HepG2 (cell line): ENCODE results near the gene PPIP5K1. TPM values are rescaled to one million over a fixed set of nuclear protein-coding genes. Genes with fewer than 3 reads are reported as not detected.

ENCODE experiments used
- ATAC-seq: fragments of 200-7000 bp; cut with Tn5 transposase; 3 replicates; pipeline ENCODE4 v1.9.1; 2020; ENCODE audit warnings: mild to moderate bottlenecking, moderate library complexity
- BruUV-seq: library from RNA; stranded (reverse); fragments of 400-500 nt; replicated peaks from 2 replicates; lab custom pipeline; 2021; lab: Mats Ljungman, UMichigan
- CTCF ChIA-PET: fragments of 300-600 bp; formaldehyde crosslinking; extraction: SDS; loops from one replicate; lab custom pipeline; 2021; ENCODE audit warnings: low total read pairs, inconsistent platforms, low intra/inter-chr PET ratio; lab: Yijun Ruan, JAX
- POLR2A ChIA-PET: fragments of 350-600 bp; sonication (Branson Sonifier 250); formaldehyde crosslinking; loops from one replicate; lab custom pipeline; 2020; ENCODE audit warnings: antibody characterized with exemption, inconsistent platforms; lab: Yijun Ruan, JAX
- DNase-seq: peaks from one replicate; pipeline ENCODE4 v3.0.0-alpha.2; 2015; ENCODE audit warnings: low spot score
- FAIRE-seq: peaks from 3 replicates; lab custom pipeline; 2011; peaks lifted over from hg19 to GRCh38; lab: Jason Lieb, UNC
- H2AFZ ChIP-seq: one replicate; pipeline ENCODE4 v1.6.1; 2011; ENCODE audit warnings: low read length, inconsistent platforms
- H3K27ac ChIP-seq: fragments of 300-600 bp; 3 replicates; pipeline ENCODE4 v1.8.0; 2011; ENCODE audit warnings: mixed run types, mild to moderate bottlenecking, mixed read lengths, low read length, inconsistent platforms; ENCODE audit not compliant: insufficient read depth; ENCODE audit errors: extremely low read length
- H3K27me3 ChIP-seq, 2 experiments: fragments of 200-600 bp in 1 of 2; 2 replicates in 1 of 2; 3 replicates in 1 of 2; pipeline versions ENCODE4 v1.6.0 to v1.8.0; 2011; ENCODE audit warnings: low read length in 2 of 2, mild to moderate bottlenecking in 2 of 2, moderate library complexity in 2 of 2, inconsistent platforms in 1 of 2; ENCODE audit not compliant: insufficient read depth in 2 of 2, control insufficient read depth in 1 of 2
- H3K36me3 ChIP-seq, 2 experiments: fragments of 200-600 bp in 1 of 2; replicated peaks in 1 of 2; 2 replicates in 1 of 2; 3 replicates in 1 of 2; pipeline versions ENCODE4 v1.5.1 to v1.8.0; 2011; ENCODE audit warnings: low read length in 2 of 2, inconsistent platforms in 1 of 2; ENCODE audit not compliant: insufficient read depth in 2 of 2, control insufficient read depth in 1 of 2
- H3K4me1 ChIP-seq: 2 replicates; pipeline ENCODE4 v1.5.1; 2012; ENCODE audit warnings: low read length, inconsistent platforms; ENCODE audit not compliant: insufficient read depth
- H3K4me2 ChIP-seq: 2 replicates; pipeline ENCODE4 v1.6.0; 2011; ENCODE audit warnings: low read depth, low read length, inconsistent platforms
- H3K4me3 ChIP-seq, 3 experiments: fragments of 200-600 bp in 1 of 3; sonication (generic), shearing (Covaris generic) in 1 of 3; replicated peaks in 1 of 3; 2 replicates each; pipeline ENCODE4 v1.5.1; 2011 to 2016; ENCODE audit warnings: low read length in 3 of 3, inconsistent platforms in 2 of 3, low read depth in 2 of 3, mild to moderate bottlenecking in 2 of 3, control low read depth in 1 of 3, mixed read lengths in 1 of 3; ENCODE audit not compliant: insufficient read depth in 1 of 3
- H3K79me2 ChIP-seq: one replicate; pipeline ENCODE4 v1.6.1; 2011; ENCODE audit warnings: low read length, inconsistent platforms; ENCODE audit not compliant: insufficient read depth
- H3K9ac ChIP-seq: 2 replicates; pipeline ENCODE4 v1.6.0; 2011; ENCODE audit warnings: mild to moderate bottlenecking, low read depth, low read length, inconsistent platforms; ENCODE audit not compliant: insufficient read depth
- H3K9me3 ChIP-seq: 2 replicates; pipeline ENCODE4 v1.5.1; 2012; ENCODE audit warnings: mild to moderate bottlenecking, low read length
- H4K20me1 ChIP-seq: 2 replicates; pipeline ENCODE4 v1.6.0; 2011; ENCODE audit warnings: inconsistent platforms, mild to moderate bottlenecking, low read length, moderate library complexity; ENCODE audit not compliant: insufficient read depth
- LCORL ChIP-seq, 2 experiments: fragments of 450-650 bp in 1 of 2; sonication (generic) in 1 of 2; formaldehyde crosslinking in 1 of 2; IDR thresholded peaks; 2 replicates each; pipeline versions ENCODE4 v1.5.0 to v1.6.1; 2017 to 2020; ENCODE audit warnings: antibody characterized with exemption in 1 of 2, missing genetic modification reagents in 1 of 2
- NFYC ChIP-seq: IDR thresholded peaks from 2 replicates; pipeline ENCODE4 v1.6.1; 2016; ENCODE audit warnings: missing genetic modification reagents, missing compliant biosample characterization
- ZNF20 ChIP-seq: sonication (generic); formaldehyde crosslinking; IDR thresholded peaks from 2 replicates; pipeline ENCODE4 v1.4.0; 2020; ENCODE audit warnings: mild to moderate bottlenecking, moderate library complexity, missing genetic modification reagents
- ZNF850 ChIP-seq: sonication (generic); formaldehyde crosslinking; conservative IDR thresholded peaks from 2 replicates; pipeline ENCODE4 v1.9.0; 2021; ENCODE audit warnings: mild to moderate bottlenecking, missing genetic modification reagents
- WGBS: methylation state at CpG from one replicate; pipeline ENCODE4 v1.1.6; 2017; ENCODE audit warnings: low lambda C conversion rate; 5-methylcytosine and 5-hydroxymethylcytosine counted together
- in situ Hi-C: cut with HindIII; loops from 2 replicates; pipeline ENCODE4 v1.10.0; 2017; ENCODE audit warnings: low pct_unique_long_range_greater_than_20kb; ENCODE audit not compliant: extremely low pct_ligation_motif_present
- intact Hi-C: fragments of 100-400 bp; cut with micrococcal nuclease; formaldehyde crosslinking; loops from one replicate; pipeline ENCODE4 v1.10.0; 2022; ENCODE audit not compliant: unreplicated experiment
- polyA plus RNA-seq, 8 experiments: library from polyadenylated mRNA; depleted of rRNA in 3 of 8; stranded (reverse) in 7 of 8; unstranded in 1 of 8; fragments of >200 nt; fragmentation: Illumina TruSeq in 4 of 8; extraction: Trizol in 4 of 8; gene quantifications; 2 replicates each; pipeline versions ENCODE4 v1.2.1 to v1.2.3, GENCODE V29; 2011 to 2016; ENCODE audit warnings: low read depth in 4 of 8, missing spikeins in 1 of 8, mixed read lengths in 1 of 8; ENCODE audit not compliant: insufficient read depth in 1 of 8
- total RNA-seq, 5 experiments: library from RNA; depleted of rRNA; stranded (reverse); fragments of >200 nt; fragmentation: Illumina TruSeq; extraction: Trizol; gene quantifications; 2 replicates each; pipeline ENCODE4 v1.2.3, GENCODE V29; 2016; ENCODE audit warnings: low read depth in 1 of 5
- TF ChIP-seq, protein P1 (sequence below): sonication (generic); formaldehyde crosslinking; IDR thresholded peaks from 2 replicates; pipeline ENCODE4 v1.4.0; 2020; ENCODE audit warnings: missing genetic modification reagents

The PPIP5K1 gene
- total and polyA plus RNA-seq, 2 of the 13 experiments (the other 11 are each of a cell fraction or from before 2014, with no cell fraction given): 9.9 to 10.9 TPM

GRCh38 chr15:43509660-43510199 lies 80.3 kb downstream of the PPIP5K1 start:
- H2AFZ ChIP-seq: peak overlapping the region; percentile 44
- no TSS peak for BruUV-seq
- H3K36me3 ChIP-seq: no peaks in the 10 kb centered on the region
- in situ Hi-C loops (loop anchor here (10.0 kb wide), 1 partner anchor 265 kb away; the partner anchor contains the start of gene ELL3), intact Hi-C loops (loop anchor here (2.0 kb wide), 1 partner anchor 17 kb away; the partner anchor contains the start of gene TP53BP1)
- ATAC-seq (no peak), DNase-seq (no peak)
- peak overlapping the region; percentile 98 for H3K4me2 ChIP-seq
- ChIA-PET CTCF (no interaction called here), POLR2A (interaction anchor here (1.3 to 4.0 kb wide), 3 partner anchors 8 to 68 kb away, joined by 6 to 24 read pairs (median 7); partner anchors contain the start of gene TP53BP1)
- H3K9me3 ChIP-seq: no peaks in the 10 kb centered on the region
- H3K27ac ChIP-seq: peak overlapping the region; percentile 58
- H3K79me2 ChIP-seq: no peaks in the 10 kb centered on the region
- 6% methylated on average over 8 of the region's 8 CpGs for WGBS
- no peaks in the 10 kb centered on the region for H4K20me1 ChIP-seq
- peaks cover 32% of the 10 kb centered on the region for H3K4me1 ChIP-seq
- no peak for TF ChIP-seq LCORL (IDR thresholded peaks at IDR 0.05)
- TF ChIP-seq LCORL (CRISPR knock-in tag; IDR thresholded peaks at IDR 0.05): 0 out of 2 replicates have a peak, but pooled peaks have one; percentile 14
- TF ChIP-seq, protein P1, sequence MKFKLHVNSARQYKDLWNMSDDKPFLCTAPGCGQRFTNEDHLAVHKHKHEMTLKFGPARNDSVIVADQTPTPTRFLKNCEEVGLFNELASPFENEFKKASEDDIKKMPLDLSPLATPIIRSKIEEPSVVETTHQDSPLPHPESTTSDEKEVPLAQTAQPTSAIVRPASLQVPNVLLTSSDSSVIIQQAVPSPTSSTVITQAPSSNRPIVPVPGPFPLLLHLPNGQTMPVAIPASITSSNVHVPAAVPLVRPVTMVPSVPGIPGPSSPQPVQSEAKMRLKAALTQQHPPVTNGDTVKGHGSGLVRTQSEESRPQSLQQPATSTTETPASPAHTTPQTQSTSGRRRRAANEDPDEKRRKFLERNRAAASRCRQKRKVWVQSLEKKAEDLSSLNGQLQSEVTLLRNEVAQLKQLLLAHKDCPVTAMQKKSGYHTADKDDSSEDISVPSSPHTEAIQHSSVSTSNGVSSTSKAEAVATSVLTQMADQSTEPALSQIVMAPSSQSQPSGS (CRISPR knock-in tag): no peak
- TF ChIP-seq ZNF20 (CRISPR knock-in tag): no peak
- 0 out of 2 replicates have a peak, but pooled peaks have one; percentile 16 for TF ChIP-seq NFYC (CRISPR knock-in tag)
- TF ChIP-seq ZNF850 (CRISPR knock-in tag): no peak
- TF ChIP-seq, all 625 proteins: peak for 2
- H3K4me3 ChIP-seq: peak overlapping the region; percentile 67 to 78 (median 73)
- H3K9ac ChIP-seq: no peak overlapping the region; the same call in 1 of the 2 replicates
- peaks cover 2 to 7% of the 10 kb centered on the region in 2 experiments; a peak in 3 of 5 replicates for H3K27me3 ChIP-seq
- no peak for FAIRE-seq
